HG03442 (cell line): Measurements from ENCODE around the gene TDRD15.
"Not testable (repeated sequence)": the region's sequence is repeated elsewhere in the genome, so short reads cannot be mapped to it uniquely, and the experiment has no call there.

Source experiments
- ATAC-seq: cut with Tn5 transposase; IDR thresholded peaks from one replicate; pipeline ENCODE4 v1.9.1; 2021; ENCODE audit warnings: mild to moderate bottlenecking, moderate library complexity; ENCODE audit not compliant: unreplicated experiment

TDRD15 gene

GRCh38 chr2:21142149-21142548 is 18.4 kb downstream of the TDRD15 start:
- ATAC-seq = no peak

- ATAC-seq = no peak
These were observed 22.9 kb downstream of the TDRD15 start for GRCh38 chr2:21146638-21147037.

- no peak for ATAC-seq
These were observed 24.9 kb downstream of the TDRD15 start for GRCh38 chr2:21148718-21149117.

DNA sequence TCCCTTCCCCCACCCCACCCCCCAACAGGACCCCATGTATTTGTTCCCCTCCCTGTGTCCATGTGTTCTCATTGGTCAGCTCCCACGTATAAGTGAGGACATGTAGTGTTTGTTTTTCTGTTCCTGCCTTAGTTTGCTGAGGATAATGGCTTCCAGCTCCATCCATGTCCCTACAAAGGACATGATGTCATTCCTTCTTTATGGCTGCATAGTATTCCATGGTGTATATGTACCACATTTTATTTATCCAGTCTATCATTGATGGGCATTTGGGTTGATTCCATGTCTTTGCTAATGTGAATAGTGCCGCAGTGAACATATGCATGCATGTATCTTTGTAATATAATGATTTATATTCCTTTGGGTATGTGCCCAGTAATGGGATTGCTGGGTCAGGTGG is 27.5 kb downstream of the TDRD15 start:
- not testable (repeated sequence) for ATAC-seq

DNA sequence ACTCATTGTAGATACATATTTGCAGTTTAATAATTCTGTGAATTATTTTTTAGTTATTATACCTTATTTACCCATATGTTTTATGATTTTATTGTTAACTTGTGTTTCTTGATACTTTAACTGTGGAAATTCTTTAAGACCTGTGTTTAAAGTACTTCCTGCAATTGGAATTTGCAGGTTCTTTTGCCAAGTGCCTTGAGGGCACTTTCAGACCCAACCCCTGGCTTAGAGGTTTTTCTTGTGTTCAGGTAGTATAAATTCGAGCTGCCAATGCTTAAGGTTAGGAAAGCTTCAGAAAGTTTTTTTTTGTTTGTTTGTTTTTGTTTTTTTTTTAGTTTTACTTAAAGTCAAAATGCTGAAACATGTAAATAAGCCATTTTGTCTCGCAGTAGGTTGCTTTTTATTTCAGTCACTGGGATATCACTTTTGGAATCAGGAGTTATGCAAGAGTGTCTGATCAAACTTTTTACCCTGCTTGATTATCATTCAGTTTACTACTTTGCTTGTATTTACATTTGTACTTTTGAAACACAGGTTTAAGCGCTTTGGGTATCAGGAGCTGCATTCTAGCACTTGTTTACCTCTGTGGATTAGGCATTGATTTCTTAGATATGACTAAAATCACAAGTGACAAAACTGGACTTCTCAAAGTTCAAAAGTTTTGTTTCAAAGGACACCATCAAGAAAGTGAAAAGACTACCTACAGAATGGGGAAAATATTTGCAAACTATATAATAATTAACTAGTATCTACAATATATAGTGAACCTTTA is 31.8 kb downstream of the TDRD15 start:
- ATAC-seq = no peak

- ATAC-seq = no peak
These were observed 37.4 kb downstream of the TDRD15 start for GRCh38 chr2:21161122-21161521.

- ATAC-seq = no peak
These were observed 38.3 kb downstream of the TDRD15 start for GRCh38 chr2:21161832-21162614.

DNA sequence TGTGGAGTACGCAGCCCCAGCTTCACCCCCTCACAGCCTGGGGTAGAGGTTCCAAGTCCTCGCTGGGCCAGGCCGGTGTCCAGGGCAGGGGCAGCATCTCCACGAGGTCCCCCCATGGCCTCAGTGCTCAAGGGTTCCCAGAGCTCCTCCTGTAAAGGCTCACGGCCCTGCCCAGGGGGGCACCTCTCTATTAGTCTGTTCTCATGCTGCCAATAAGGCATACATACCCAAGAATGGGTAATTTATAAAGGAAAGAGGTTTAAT is 38.8 kb downstream of the TDRD15 start:
- no peak for ATAC-seq

GRCh38 chr2:21163213-21163612 is 39.4 kb downstream of the TDRD15 start:
- ATAC-seq = no peak

DNA sequence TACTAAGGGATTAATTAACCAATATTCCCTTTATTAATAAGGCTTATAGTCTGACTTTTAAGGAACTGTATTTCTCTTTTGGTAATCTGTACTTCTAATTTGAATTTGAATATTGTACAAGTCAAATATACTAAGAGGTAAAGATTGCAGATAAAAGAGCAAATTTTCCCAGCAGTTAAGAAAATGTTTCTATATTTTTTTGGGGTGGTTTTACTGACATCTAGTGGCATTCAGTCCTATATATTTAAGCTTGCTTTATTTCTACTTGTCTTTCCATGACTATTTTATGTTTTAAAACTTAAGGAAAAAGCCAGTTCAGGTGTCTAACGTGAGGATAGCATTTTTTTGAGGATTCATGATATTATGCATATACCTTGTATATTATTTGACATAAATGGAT is 41.6 kb downstream of the TDRD15 start:
- ATAC-seq = no peak

- no peak for ATAC-seq
These were observed 52.3 kb downstream of the TDRD15 start for GRCh38 chr2:21175895-21176646.

DNA sequence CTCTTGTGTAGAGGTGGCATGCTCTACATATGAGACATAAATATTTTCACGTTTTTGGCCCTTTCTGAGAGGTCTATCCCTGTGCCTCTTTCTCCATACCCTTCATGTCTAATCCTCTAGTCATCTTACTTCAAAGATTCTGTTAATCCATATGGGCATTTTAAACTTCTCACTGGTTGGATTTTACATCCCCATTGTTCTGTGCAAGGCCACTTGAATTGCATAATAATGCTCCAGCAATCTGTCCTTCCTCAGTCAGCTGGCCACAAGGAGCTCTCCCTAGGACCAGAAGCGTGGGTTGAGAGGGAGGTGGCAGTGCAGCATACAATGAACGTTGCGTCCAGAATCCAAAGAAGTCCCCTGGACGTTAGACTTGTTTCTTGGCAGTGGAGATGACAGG is 58.2 kb downstream of the TDRD15 start:
- no peak for ATAC-seq

DNA sequence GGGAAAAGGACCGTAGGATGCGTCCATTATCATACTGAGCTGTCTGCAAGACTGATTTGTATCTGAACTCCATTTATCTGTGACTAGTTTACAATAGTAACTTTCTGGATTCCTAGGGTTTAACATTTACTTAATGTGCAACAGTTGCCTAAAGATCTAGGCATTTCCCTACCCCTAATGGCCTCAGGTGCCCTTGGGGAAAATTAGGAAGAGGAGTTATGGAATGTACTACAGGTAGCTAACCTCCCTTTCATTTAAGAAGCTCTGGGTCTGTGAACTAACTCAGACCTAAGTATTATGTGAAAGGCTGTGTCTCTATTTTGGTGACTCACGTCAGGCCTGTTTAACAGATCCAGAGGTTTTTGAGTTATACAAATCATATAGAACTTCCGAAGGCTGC is 59.5 kb downstream of the TDRD15 start:
- no peak for ATAC-seq

DNA sequence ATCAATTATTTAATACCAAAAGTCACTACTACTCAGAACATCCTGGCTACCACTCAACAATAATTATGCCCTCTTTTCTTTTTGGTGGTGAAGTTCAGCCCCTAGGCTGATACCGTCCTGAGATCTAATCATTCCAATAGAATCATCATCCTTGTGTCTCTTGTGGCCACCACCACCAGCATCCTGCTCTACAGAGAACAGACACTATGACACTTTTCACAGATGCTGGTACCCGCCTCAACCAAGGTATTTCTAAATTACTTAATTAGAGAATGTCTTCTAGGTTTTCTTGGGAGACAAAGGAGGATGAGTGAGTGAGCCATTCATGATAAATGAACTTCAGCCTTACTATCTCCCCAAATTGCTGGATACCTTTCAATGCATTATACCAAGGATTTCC is 60.0 kb downstream of the TDRD15 start:
- ATAC-seq = no peak

DNA sequence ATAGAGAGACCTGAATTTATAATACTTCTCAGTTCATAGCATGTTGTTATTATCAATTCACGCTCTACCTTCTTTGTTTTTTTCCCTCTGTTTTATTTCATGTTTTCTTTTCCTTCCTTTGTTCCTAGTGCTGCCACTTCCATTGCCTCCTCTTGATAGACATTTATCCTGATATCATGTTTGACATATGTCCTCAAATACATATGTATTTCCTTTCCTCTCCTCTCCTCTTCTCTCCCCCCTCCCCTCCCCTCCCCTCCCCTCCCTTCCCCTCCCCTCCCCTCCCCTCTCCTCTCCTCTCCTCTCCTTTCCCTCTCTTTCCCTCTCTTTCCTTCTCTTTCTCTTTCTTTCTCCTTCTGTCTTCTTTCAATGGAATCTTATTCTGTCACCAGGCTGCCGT is 67.8 kb downstream of the TDRD15 start:
- ATAC-seq = no peak
